Loucy (cell line): ENCODE data around the gene KCTD6.

Experiments
- H2AFZ ChIP-seq: fragments of 200-600 bp; sonication (generic); 2 replicates; pipeline ENCODE4 v1.6.0; 2016; ENCODE audit warnings: antibody characterized with exemption, mild to moderate bottlenecking, low read length, moderate library complexity
- H3F3A ChIP-seq: fragments of 200-600 bp; 2 replicates; pipeline ENCODE4 v1.6.0; 2016; ENCODE audit warnings: antibody characterized with exemption, low read depth, mild to moderate bottlenecking
- H3K27me3 ChIP-seq: fragments of 200-600 bp; sonication (generic); 2 replicates; pipeline ENCODE4 v1.6.1; 2014; ENCODE audit warnings: low read length, mild to moderate bottlenecking; ENCODE audit not compliant: insufficient read depth, poor library complexity, severe bottlenecking
- H3K36me3 ChIP-seq: fragments of 200-600 bp; sonication (generic); 2 replicates; pipeline ENCODE4 v1.6.1; 2016; ENCODE audit warnings: low read length; ENCODE audit not compliant: insufficient read depth
- H3K4me1 ChIP-seq: fragments of 200-600 bp; sonication (generic); 2 replicates; pipeline ENCODE4 v1.5.1; 2014; ENCODE audit warnings: low read length, mild to moderate bottlenecking; ENCODE audit not compliant: insufficient read depth, poor library complexity, severe bottlenecking
- H3K4me2 ChIP-seq: fragments of 200-600 bp; sonication (generic); 2 replicates; pipeline ENCODE4 v1.6.0; 2014; ENCODE audit warnings: antibody characterized with exemption, low read length, low read depth, mild to moderate bottlenecking; ENCODE audit not compliant: poor library complexity, severe bottlenecking
- H3K4me3 ChIP-seq: fragments of 200-600 bp; sonication (generic); 2 replicates; pipeline ENCODE4 v1.5.1; 2014; ENCODE audit warnings: low read length, mild to moderate bottlenecking, mixed read lengths; ENCODE audit not compliant: poor library complexity, severe bottlenecking
- H3K79me2 ChIP-seq: fragments of 200-600 bp; sonication (generic); 2 replicates; pipeline ENCODE4 v1.6.1; 2014; ENCODE audit warnings: low read length; ENCODE audit not compliant: insufficient read depth
- H3K9ac ChIP-seq: fragments of 200-600 bp; sonication (generic); 2 replicates; pipeline ENCODE4 v1.6.0; 2014; ENCODE audit warnings: mild to moderate bottlenecking, low read depth, low read length, moderate library complexity; ENCODE audit not compliant: poor library complexity, severe bottlenecking
- H3K9me2 ChIP-seq: fragments of 200-600 bp; sonication (generic); replicated peaks from 2 replicates; pipeline ENCODE4 v1.6.1; 2016; ENCODE audit warnings: low read depth, low read length, mixed read lengths
- H3K9me3 ChIP-seq: fragments of 200-600 bp; sonication (generic); 2 replicates; pipeline ENCODE4 v1.6.1; 2014; ENCODE audit warnings: mild to moderate bottlenecking, antibody characterized with exemption, low read length, low read depth; ENCODE audit not compliant: insufficient read depth
- H4K20me1 ChIP-seq: fragments of 200-600 bp; sonication (generic); 2 replicates; pipeline ENCODE4 v1.6.0; 2014; ENCODE audit warnings: antibody characterized with exemption, low read length, mild to moderate bottlenecking; ENCODE audit not compliant: insufficient read depth, poor library complexity, severe bottlenecking
- CTCF ChIP-seq: fragments of 200-600 bp; sonication (generic); conservative IDR thresholded peaks from 2 replicates; pipeline ENCODE4 v1.5.1; 2014; ENCODE audit warnings: mild to moderate bottlenecking, antibody characterized with exemption, low read length
- EZH2phosphoT487 ChIP-seq: fragments of 200-600 bp; IDR thresholded peaks from 2 replicates; pipeline ENCODE4 v1.6.1; 2018; ENCODE audit warnings: antibody characterized with exemption, mild to moderate bottlenecking, moderate library complexity, borderline replicate concordance

Gene KCTD6

GRCh38 chr3:58528629-58529028 is 36.7 kb downstream of the KCTD6 start:
- Histone ChIP-seq H3K79me2 (no peaks in the 10 kb centered on the region), H3K4me1 (peaks cover 18% of the 10 kb centered on the region), H2AFZ (no peak overlapping the region), H3K4me2 (no peak overlapping the region), H3K9me2 (no peaks in the 10 kb centered on the region), H3K4me3 (no peak overlapping the region), H3K36me3 (no peaks in the 10 kb centered on the region), H3F3A (no peaks in the 10 kb centered on the region), H3K9ac (no peak overlapping the region), H3K27me3 (no peaks in the 10 kb centered on the region), H4K20me1 (no peaks in the 10 kb centered on the region), H3K9me3 (no peaks in the 10 kb centered on the region)
- no peak for TF ChIP-seq EZH2phosphoT487
- TF ChIP-seq CTCF, result no peak

- Histone ChIP-seq H3K9me2 (no peaks in the 10 kb centered on the region), H3K4me2 (no peak overlapping the region), H3K4me1 (peaks cover 20% of the 10 kb centered on the region), H3K4me3 (no peak overlapping the region), H3K9me3 (no peaks in the 10 kb centered on the region), H3K9ac (no peak overlapping the region), H4K20me1 (no peaks in the 10 kb centered on the region), H3F3A (no peaks in the 10 kb centered on the region), H3K36me3 (no peaks in the 10 kb centered on the region), H3K27me3 (no peaks in the 10 kb centered on the region), H3K79me2 (no peaks in the 10 kb centered on the region), H2AFZ (no peak overlapping the region)
- peak; percentile 81 for TF ChIP-seq CTCF
- TF ChIP-seq EZH2phosphoT487, result no peak
Measured at GRCh38 chr3:58529516-58530353, 37.8 kb downstream of the KCTD6 start.

DNA sequence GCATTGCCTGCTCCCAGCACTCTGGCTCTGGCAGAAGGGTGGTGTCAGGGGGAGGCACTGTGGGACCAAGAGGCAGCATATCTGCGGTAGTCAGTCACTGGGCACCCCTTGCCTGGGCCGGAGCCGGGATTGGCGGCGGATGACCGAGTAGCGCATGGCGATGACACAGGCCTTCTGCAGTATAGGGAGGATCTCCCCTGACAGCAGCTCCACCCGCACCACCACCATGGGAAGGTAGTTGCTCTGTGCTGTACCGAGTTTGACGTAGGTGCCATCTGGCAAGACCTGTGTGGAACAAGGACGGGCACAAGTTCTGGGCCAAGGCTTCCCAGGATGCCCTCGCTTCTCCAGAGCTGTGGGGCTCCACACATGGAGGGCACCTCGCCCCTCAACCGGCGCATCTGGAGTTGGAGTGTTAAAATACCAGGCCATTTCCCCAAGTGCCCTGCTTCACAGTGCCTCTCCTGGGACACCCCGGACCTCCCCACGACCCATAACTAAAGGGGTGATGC is 38.5 kb downstream of the KCTD6 start:
- no peaks in the 10 kb centered on the region for H4K20me1 ChIP-seq
- H3K9me2 ChIP-seq, result no peaks in the 10 kb centered on the region
- H2AFZ ChIP-seq, result no peak overlapping the region
- H3K4me1 ChIP-seq, result peaks cover 26% of the 10 kb centered on the region
- no peaks in the 10 kb centered on the region for H3K27me3 ChIP-seq
- no peak overlapping the region for H3K4me2 ChIP-seq
- H3F3A ChIP-seq, result no peaks in the 10 kb centered on the region
- TF ChIP-seq CTCF, result no peak
- no peak for TF ChIP-seq EZH2phosphoT487
- H3K79me2 ChIP-seq, result no peaks in the 10 kb centered on the region
- no peaks in the 10 kb centered on the region for H3K9me3 ChIP-seq
- no peak overlapping the region for H3K9ac ChIP-seq
- H3K4me3 ChIP-seq, result no peak overlapping the region
- no peaks in the 10 kb centered on the region for H3K36me3 ChIP-seq
